Natural killer cell (primary cell): ENCODE data around the gene R3HDM4. TPM values are rescaled to one million over a fixed set of nuclear protein-coding genes. Genes with fewer than 3 reads are reported as not detected.

Experiments used
- ATAC-seq, 3 donors: fragments of 150-1000 bp in 2 of 3; fragments of 200-7000 bp in 1 of 3; cut with Tn5 transposase; 1 replicate in 1 of 3; 2 replicates in 2 of 3; pipeline ENCODE4 v1.10.0; 2021; ENCODE audit warnings: mild to moderate bottlenecking in 2 of 3, moderate library complexity in 2 of 3
- DNase-seq, 2 donors: peaks; one replicate each; pipeline versions ENCODE4 v3.0.0 to v3.0.0-alpha.2; 2013 to 2021; ENCODE audit warnings: mixed read lengths in 1 of 2
- H3K27ac ChIP-seq: one replicate; pipeline ENCODE4 v1.5.1; 2013; ENCODE audit warnings: mild to moderate bottlenecking, low read length
- H3K27me3 ChIP-seq: one replicate; pipeline ENCODE4 v1.6.1; 2013; ENCODE audit warnings: low read length; ENCODE audit not compliant: control insufficient read depth, insufficient read depth
- H3K36me3 ChIP-seq: one replicate; pipeline ENCODE4 v1.6.1; 2013; ENCODE audit warnings: low read length; ENCODE audit not compliant: control insufficient read depth, insufficient read depth
- H3K4me1 ChIP-seq: one replicate; pipeline ENCODE4 v1.6.1; 2013; ENCODE audit warnings: low read length; ENCODE audit not compliant: control insufficient read depth, insufficient read depth
- H3K4me3 ChIP-seq: one replicate; pipeline ENCODE4 v1.5.1; 2013; ENCODE audit warnings: low read length
- H3K9me3 ChIP-seq: one replicate; pipeline ENCODE4 v1.6.1; 2013; ENCODE audit warnings: low read length; ENCODE audit not compliant: control insufficient read depth, insufficient read depth
- H3K27ac Mint-ChIP-seq, 2 donors: one replicate each; pipeline ENCODE4 v1.8.0; 2022; ENCODE audit warnings: mild to moderate bottlenecking in 2 of 2, mixed read lengths in 2 of 2, moderate library complexity in 1 of 2
- H3K27me3 Mint-ChIP-seq, 2 donors: one replicate each; pipeline ENCODE4 v1.8.0; 2022; ENCODE audit warnings: low read depth in 2 of 2, mixed read lengths in 2 of 2
- H3K36me3 Mint-ChIP-seq: one replicate; pipeline ENCODE4 v1.8.0; 2022; ENCODE audit warnings: mixed read lengths
- H3K4me1 Mint-ChIP-seq, 2 donors: one replicate each; pipeline ENCODE4 v1.8.0; 2022; ENCODE audit warnings: mixed read lengths in 2 of 2
- H3K4me3 Mint-ChIP-seq: one replicate; pipeline ENCODE4 v1.8.0; 2022; ENCODE audit warnings: mild to moderate bottlenecking, moderate library complexity, mixed read lengths
- H3K9me3 Mint-ChIP-seq, 2 donors: one replicate each; pipeline ENCODE4 v1.8.0; 2022; ENCODE audit warnings: mixed read lengths in 2 of 2
- CTCF ChIP-seq: fragments of 200-600 bp; IDR thresholded peaks from one replicate; pipeline ENCODE4 v1.8.0; 2022; ENCODE audit warnings: antibody characterized with exemption
- WGBS: methylation state at CpG from one replicate; pipeline ENCODE4 v1.1.7; 2013; ENCODE audit warnings: missing lambda C conversion rate; ENCODE audit not compliant: insufficient coverage; 5-methylcytosine and 5-hydroxymethylcytosine counted together
- intact Hi-C: fragments of 100-400 bp; cut with micrococcal nuclease; formaldehyde crosslinking; loops from one replicate; pipeline ENCODE4 v1.14.2; 2022
- total RNA-seq, 4 donors: library from RNA; stranded (reverse); fragments of 120-200 nt in 1 of 4; gene quantifications; one replicate each; pipeline versions ENCODE4 v1.2.3 to v1.2.4, GENCODE V29; 2013 to 2022

Gene R3HDM4
- total RNA-seq, 3 donors from 2014 or later (not counting 1 experiment from before 2014, with no cell fraction given), result 88.7 to 106 (median 97.8) TPM

- Histone ChIP-seq H3K9me3 (no peaks in the 10 kb centered on the region), H3K27me3 (peaks cover 9% of the 10 kb centered on the region), H3K4me1 (peaks cover 54% of the 10 kb centered on the region), H3K36me3 (no peaks in the 10 kb centered on the region), H3K27ac (peak overlapping the region; percentile 97), H3K4me3 (peak overlapping the region; percentile 92)
- peak overlapping the region; percentile 86 for H3K4me3 Mint-ChIP-seq
- WGBS, result 4% methylated on average over 63 of the region's 69 CpGs
- ATAC-seq (peak in 1 of 3 donors; percentile 17), DNase-seq (no peak)
- H3K27me3 Mint-ChIP-seq, result peaks cover 0 to 6% of the 10 kb centered on the region in 2 donors
- no peaks in the 10 kb centered on the region for H3K36me3 Mint-ChIP-seq
- intact Hi-C loops, result no loop called here
- peaks cover 12 to 20% of the 10 kb centered on the region in 2 donors for H3K4me1 Mint-ChIP-seq
- TF ChIP-seq CTCF, result no peak
- peak overlapping the region; percentile 36 to 83 for H3K27ac Mint-ChIP-seq
- no peaks in the 10 kb centered on the region for H3K9me3 Mint-ChIP-seq
Measured at GRCh38 chr19:912181-913079, 589 bp downstream of the R3HDM4 start.

DNA sequence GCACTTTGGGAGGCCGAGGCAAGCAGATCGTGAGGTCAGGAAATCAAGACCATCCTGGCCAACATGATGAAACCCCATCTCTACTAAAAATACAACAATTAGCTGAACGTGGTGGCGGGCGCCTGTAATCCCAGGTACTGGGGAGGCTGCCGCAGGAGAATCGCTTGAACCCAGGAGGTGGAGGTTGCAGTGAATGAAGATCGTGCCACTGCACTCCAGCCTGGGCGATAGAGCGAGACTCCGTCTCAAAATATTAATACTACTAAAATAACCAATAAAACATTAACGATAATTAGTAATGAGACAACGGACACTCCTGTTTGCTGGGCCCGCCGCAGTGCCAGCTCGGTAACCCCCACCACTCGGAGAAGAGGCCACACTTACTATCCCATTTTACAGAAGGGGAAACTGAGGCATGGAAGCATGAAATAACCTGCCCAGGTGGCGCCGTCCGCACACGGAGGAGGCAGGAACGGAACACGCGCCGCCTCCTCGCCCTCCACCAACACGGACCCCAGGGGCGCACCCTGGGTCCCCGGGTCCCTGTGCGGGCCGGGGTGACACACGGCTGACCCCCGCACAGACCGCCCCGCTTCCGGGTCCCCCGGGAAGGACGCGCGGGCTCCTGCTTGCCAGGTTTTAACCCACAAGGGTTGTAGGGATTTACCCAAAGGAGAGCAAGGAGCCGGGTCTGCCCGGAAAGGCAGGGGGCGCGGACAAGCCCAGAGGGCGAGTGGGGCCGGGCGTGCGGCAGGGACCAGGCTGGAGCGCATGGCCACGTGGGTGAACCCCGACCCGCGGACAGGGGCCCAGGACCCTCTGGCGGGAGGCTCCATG, 1.6 kb downstream of the R3HDM4 start:
- peak overlapping the region; percentile 75 for H3K4me3 Mint-ChIP-seq
- H3K4me1 ChIP-seq, result peaks cover 57% of the 10 kb centered on the region
- no peaks in the 10 kb centered on the region for H3K9me3 ChIP-seq
- no peaks in the 10 kb centered on the region for H3K36me3 Mint-ChIP-seq
- H3K4me3 ChIP-seq, result no peak overlapping the region
- H3K36me3 ChIP-seq, result no peaks in the 10 kb centered on the region
- 92% methylated on average over 48 of the region's 54 CpGs for WGBS
- H3K27me3 ChIP-seq, result peaks cover 4% of the 10 kb centered on the region
- no peak for TF ChIP-seq CTCF
- ATAC-seq (no peak), DNase-seq (no peak)
- H3K27ac Mint-ChIP-seq, result peak overlapping the region; percentile 52 to 98
- peak overlapping the region; percentile 30 for H3K27ac ChIP-seq
- peaks cover 0 to 6% of the 10 kb centered on the region in 2 donors for H3K27me3 Mint-ChIP-seq
- intact Hi-C loops, result no loop called here
- H3K4me1 Mint-ChIP-seq, result peaks cover 12 to 20% of the 10 kb centered on the region in 2 donors
- no peaks in the 10 kb centered on the region for H3K9me3 Mint-ChIP-seq

DNA sequence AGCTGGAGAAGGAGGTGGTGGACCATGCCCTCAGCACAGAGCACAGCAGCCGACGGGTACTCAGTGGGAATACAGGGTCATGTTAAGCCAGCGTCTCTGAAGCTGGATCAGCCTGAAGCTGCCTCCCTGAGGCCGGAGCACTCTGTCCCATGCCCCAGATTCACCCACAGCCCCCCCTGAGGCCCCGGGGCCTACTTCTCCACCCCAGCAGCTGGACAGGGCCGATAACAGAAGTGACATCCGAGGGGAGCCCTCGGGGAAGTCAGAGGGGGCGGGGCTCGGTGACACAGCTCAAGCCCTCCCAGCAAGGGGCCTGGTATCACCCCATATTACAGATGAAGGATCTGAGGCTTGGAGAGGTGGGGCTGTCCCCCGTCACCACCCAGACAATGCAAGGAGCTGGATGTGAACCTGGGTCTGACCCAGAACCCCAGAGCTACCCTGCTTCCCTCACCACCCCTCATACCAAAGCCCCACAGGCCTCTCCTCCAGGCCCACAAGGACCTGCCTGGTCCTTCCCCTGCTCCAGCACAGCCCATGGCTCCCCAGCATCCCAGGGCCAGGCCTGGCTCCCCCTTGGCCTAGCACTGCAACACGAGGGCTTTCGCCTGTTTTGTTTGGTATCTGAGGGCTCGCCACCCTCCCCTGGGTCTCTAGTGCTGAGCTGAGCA, 5.7 kb downstream of the R3HDM4 start:
- 57% methylated on average over 14 of the region's 14 CpGs for WGBS
- peak in 1 of 2 donors; percentile 51 for DNase-seq
- H3K4me3 Mint-ChIP-seq, result peak overlapping the region; percentile 4

More for the DNA sequence above, 5.7 kb downstream of the R3HDM4 start:
- H3K27me3 ChIP-seq, result no peaks in the 10 kb centered on the region
- Mint-ChIP-seq H3K4me1 (peaks cover 12 to 20% of the 10 kb centered on the region in 2 donors), H3K27me3 (no peaks in the 10 kb centered on the region), H3K27ac (peak overlapping the region; percentile 41 to 99), H3K36me3 (no peaks in the 10 kb centered on the region), H3K9me3 (no peaks in the 10 kb centered on the region)
- H3K9me3 ChIP-seq, result no peaks in the 10 kb centered on the region
- H3K27ac ChIP-seq, result peak overlapping the region; percentile 69
- H3K36me3 ChIP-seq, result no peaks in the 10 kb centered on the region
- peaks cover 57% of the 10 kb centered on the region for H3K4me1 ChIP-seq
- peak in 1 of 3 donors; percentile 59 for ATAC-seq
- TF ChIP-seq CTCF, result no peak
- intact Hi-C loops, result no loop called here
- no peak overlapping the region for H3K4me3 ChIP-seq
